PC-3 (cell line): ENCODE measurements around the gene IFNA2.

ENCODE experiments used
- CTCF ChIP-seq: fragments of 300-600 bp; sonication (generic); conservative IDR thresholded peaks from 2 replicates; pipeline ENCODE4 v1.5.1; 2017; ENCODE audit warnings: antibody characterized with exemption, low read depth, mild to moderate bottlenecking, low read length
- EZH2 ChIP-seq: fragments of 300-600 bp; sonication (generic); IDR thresholded peaks from one replicate; pipeline ENCODE4 v1.6.1; 2017; ENCODE audit warnings: antibody characterized with exemption, mild to moderate bottlenecking, low read length; ENCODE audit not compliant: unreplicated experiment

GRCh38 chr9:21348430-21348970 lies 36.7 kb downstream of the IFNA2 start:
- TF ChIP-seq CTCF (no peak), EZH2 (no peak)
